ENCODE results near the gene FBF1. TPM values are rescaled to one million over a fixed set of nuclear protein-coding genes. Genes with fewer than 3 reads are reported as not detected.

Gene FBF1
- total RNA-seq, 1 donor from 2014 or later = 5.1 TPM

DNA sequence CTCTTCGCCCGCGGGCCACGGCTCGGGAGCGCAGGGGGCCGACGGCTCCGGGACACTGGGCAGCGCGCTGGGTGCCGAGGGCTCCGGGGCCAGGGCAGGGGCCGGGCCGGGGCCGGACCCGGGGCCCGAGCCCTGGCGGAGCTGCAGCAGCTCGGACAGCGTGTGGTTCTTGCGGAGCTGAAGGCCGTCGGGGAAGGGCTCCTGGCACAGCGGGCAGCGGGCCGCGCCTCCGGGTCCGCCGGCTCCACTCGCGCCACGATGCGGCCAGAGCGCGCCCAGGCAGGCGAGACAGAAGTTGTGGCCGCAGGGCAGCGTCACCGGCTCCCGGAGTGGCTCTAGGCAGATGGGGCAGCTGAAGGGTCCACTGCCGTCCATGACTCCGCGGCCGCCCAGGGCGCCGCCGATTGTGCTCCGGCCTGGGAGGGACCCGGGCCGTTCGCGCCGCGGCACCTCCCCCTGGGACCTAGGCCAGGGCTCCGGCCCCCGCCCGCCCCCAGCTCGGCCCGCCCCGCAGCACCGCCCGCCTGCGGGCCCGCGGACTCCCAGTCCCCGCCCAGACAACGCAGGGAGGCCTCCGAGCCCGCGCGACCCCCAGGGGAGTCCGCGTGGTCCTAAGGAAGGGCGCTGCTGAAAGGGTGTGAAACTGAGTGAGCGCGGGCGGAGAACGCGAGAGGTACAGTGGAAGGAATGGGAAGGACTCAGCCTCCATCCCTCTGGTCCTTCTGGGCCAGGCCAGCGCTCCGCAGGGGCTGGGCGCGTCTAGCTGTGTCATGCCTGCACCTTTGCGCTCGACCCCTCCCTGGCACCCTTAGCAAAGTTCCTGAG is 62.5 kb downstream of the FBF1 start, which contains the start of gene TRIM47:
Gene TRIM47 (minus strand): TSS at position 408 of the 825 bp plus-strand sequence. CDS start 33 bp downstream, at position 375.
- Histone ChIP-seq H3K9me3 (ENCODE audit: insufficient read depth, low read depth, low read length) (no peaks in the 10 kb centered on the region), H3K4me1 (ENCODE audit: insufficient read depth, low read length) (peaks cover 25% of the 10 kb centered on the region), H4K20me1 (ENCODE audit: insufficient read depth, low read length) (peaks cover 4% of the 10 kb centered on the region), H3K36me3 (ENCODE audit: insufficient read depth, low read length) (no peaks in the 10 kb centered on the region), H3K27ac (ENCODE audit: low read depth, low read length) (peak within 1 kb of the TSS; percentile 44), H2AFZ (ENCODE audit: low read depth, low read length) (peak within 1 kb of the TSS; percentile 85), H3K27me3 (ENCODE audit: insufficient read depth, low read length) (peaks cover 5% of the 10 kb centered on the region), H3K9ac (ENCODE audit: low read length) (peak within 1 kb of the TSS; percentile 78), H3K4me2 (ENCODE audit: low read length) (peak within 1 kb of the TSS; percentile 93), H3K4me3 (ENCODE audit: insufficient read depth, low read depth, low read length) (peak within 1 kb of the TSS; percentile 56), H3K79me2 (ENCODE audit: insufficient read depth, low read length) (no peaks in the 10 kb centered on the region)
- DNase-seq (ENCODE audit: low read depth) (peak; percentile 55), FAIRE-seq (no peak)
- no peaks in the 10 kb centered on the region for H3K9me3 Mint-ChIP-seq (ENCODE audit: unreplicated experiment)
- peak within 1 kb of the TSS; percentile 75 for H3K27ac Mint-ChIP-seq (ENCODE audit: unreplicated experiment)
- TF ChIP-seq EZH2 (IDR thresholded peaks at IDR 0.05; ENCODE audit: insufficient read depth, low read length) = no peak
- no peak for TF ChIP-seq CTCF (IDR thresholded peaks at IDR 0.05; ENCODE audit: insufficient read depth, low read depth, low read length)
- H3K27me3 Mint-ChIP-seq (ENCODE audit: low read depth, unreplicated experiment) = peaks cover 19% of the 10 kb centered on the region
- peaks cover 4% of the 10 kb centered on the region for H3K36me3 Mint-ChIP-seq (ENCODE audit: low read depth, unreplicated experiment)
- H3K4me3 Mint-ChIP-seq (ENCODE audit: unreplicated experiment) = peak within 1 kb of the TSS; percentile 78
- peaks cover 8% of the 10 kb centered on the region for H3K4me1 Mint-ChIP-seq (ENCODE audit: low read depth, unreplicated experiment)

DNA sequence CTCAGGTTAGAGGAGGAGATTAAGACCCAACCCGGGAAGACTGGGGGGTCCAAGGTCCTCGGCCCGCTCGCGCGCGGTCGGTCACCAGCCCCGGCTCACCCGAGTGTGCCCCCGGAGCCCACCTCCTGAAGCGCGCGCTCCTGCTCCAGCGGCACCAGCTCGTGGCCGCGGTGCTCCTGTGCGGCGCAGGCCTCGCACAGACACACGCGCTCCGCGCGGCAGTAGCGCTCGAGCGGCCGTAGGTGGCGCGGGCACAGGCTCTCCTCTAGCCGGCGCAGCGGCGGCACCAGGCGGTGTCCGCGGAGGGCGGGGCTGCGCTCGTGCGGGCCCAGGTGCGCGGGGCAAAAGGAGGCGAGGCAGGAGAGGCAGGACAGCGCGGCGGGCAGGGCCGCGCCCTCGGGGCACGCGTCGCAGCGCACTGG is 63.1 kb downstream of the FBF1 start:
- Histone ChIP-seq H3K9me3 (ENCODE audit: insufficient read depth, low read depth, low read length) (no peaks in the 10 kb centered on the region), H3K4me2 (ENCODE audit: low read length) (peak overlapping the region; percentile 93), H3K27ac (ENCODE audit: low read depth, low read length) (peak overlapping the region; percentile 44), H3K9ac (ENCODE audit: low read length) (peak overlapping the region; percentile 78), H2AFZ (ENCODE audit: low read depth, low read length) (peak overlapping the region; percentile 85), H3K27me3 (ENCODE audit: insufficient read depth, low read length) (peaks cover 5% of the 10 kb centered on the region), H3K36me3 (ENCODE audit: insufficient read depth, low read length) (no peaks in the 10 kb centered on the region), H3K4me3 (ENCODE audit: insufficient read depth, low read depth, low read length) (peak overlapping the region; percentile 56), H3K4me1 (ENCODE audit: insufficient read depth, low read length) (peaks cover 31% of the 10 kb centered on the region), H4K20me1 (ENCODE audit: insufficient read depth, low read length) (peaks cover 4% of the 10 kb centered on the region), H3K79me2 (ENCODE audit: insufficient read depth, low read length) (no peaks in the 10 kb centered on the region)
- Mint-ChIP-seq H3K4me3 (ENCODE audit: unreplicated experiment) (peak overlapping the region; percentile 78), H3K27me3 (ENCODE audit: low read depth, unreplicated experiment) (peaks cover 19% of the 10 kb centered on the region), H3K4me1 (ENCODE audit: low read depth, unreplicated experiment) (peaks cover 8% of the 10 kb centered on the region), H3K9me3 (ENCODE audit: unreplicated experiment) (no peaks in the 10 kb centered on the region), H3K36me3 (ENCODE audit: low read depth, unreplicated experiment) (peaks cover 4% of the 10 kb centered on the region), H3K27ac (ENCODE audit: unreplicated experiment) (peak overlapping the region; percentile 75)
- TF ChIP-seq EZH2 (IDR thresholded peaks at IDR 0.05; ENCODE audit: insufficient read depth, low read length) (no peak), CTCF (IDR thresholded peaks at IDR 0.05; ENCODE audit: insufficient read depth, low read depth, low read length) (peak; percentile 3)
- DNase-seq (ENCODE audit: low read depth) = peak; percentile 51
- FAIRE-seq = no peak

All from astrocyte (in vitro differentiated cells and primary cell).